Adrenal gland (tissue), 12 donors: ENCODE data around the gene FRK. TPM values are rescaled to one million over a fixed set of nuclear protein-coding genes. Genes with fewer than 3 reads are reported as not detected.
A peak's percentile ranks its signal among the peaks of the same experiment; 100 is the strongest.

Source experiments
- DNase-seq, 7 donors: peaks; one replicate each; pipeline ENCODE4 v3.0.0-alpha.2; 2019 to 2020
- H3K27ac ChIP-seq, 5 donors: fragments of 200-600 bp; sonication (generic) in 4 of 5; 1 replicate in 3 of 5; 2 replicates in 2 of 5; pipeline versions ENCODE4 v1.5.1 to v1.8.0; 2016 to 2020; ENCODE audit warnings: mild to moderate bottlenecking in 1 of 5
- H3K27me3 ChIP-seq: fragments of 200-600 bp; 2 replicates; pipeline ENCODE4 v1.8.0; 2021
- H3K36me3 ChIP-seq, 2 donors: fragments of 200-600 bp; replicated peaks in 1 of 2; 1 replicate in 1 of 2; 2 replicates in 1 of 2; pipeline versions ENCODE4 v1.5.1 to v1.8.0; 2018 to 2022
- H3K4me1 ChIP-seq, 2 donors: fragments of 200-600 bp; replicated peaks in 1 of 2; 1 replicate in 1 of 2; 2 replicates in 1 of 2; pipeline versions ENCODE4 v1.5.1 to v1.8.0; 2018 to 2021
- H3K4me3 ChIP-seq, 4 donors: fragments of 200-600 bp; sonication (generic) in 3 of 4; one replicate each; pipeline ENCODE4 v1.5.1; 2016 to 2018
- H3K9me3 ChIP-seq, 3 donors: fragments of 200-600 bp; sonication (generic) in 1 of 3; replicated peaks in 1 of 3; 1 replicate in 2 of 3; 2 replicates in 1 of 3; pipeline versions ENCODE4 v1.5.1 to v1.8.0; 2016 to 2021
- CTCF ChIP-seq, 6 experiments: fragments of 450-650 bp in 4 of 6; fragments of 200-600 bp in 2 of 6; sonication (generic) in 1 of 6; IDR thresholded peaks; 1 replicate in 5 of 6; 2 replicates in 1 of 6; pipeline versions ENCODE4 v1.5.1 to v1.8.0; 2016 to 2021; ENCODE audit warnings: antibody characterized with exemption in 6 of 6, mild to moderate bottlenecking in 2 of 6, moderate library complexity in 1 of 6
- POLR2A ChIP-seq, 2 donors: fragments of 450-650 bp; IDR thresholded peaks; one replicate each; pipeline ENCODE4 v1.6.1; 2017; ENCODE audit warnings: antibody characterized with exemption in 2 of 2, mild to moderate bottlenecking in 2 of 2, moderate library complexity in 1 of 2
- WGBS, 4 donors: extraction: QIAGEN DNeasy Blood & Tissue Kit in 2 of 4; methylation state at CpG; one replicate each; pipeline versions ENCODE4 v1.1.5 to v1.1.7; 2013 to 2017; 5-methylcytosine and 5-hydroxymethylcytosine counted together
- intact Hi-C, 2 donors: fragments of 100-400 bp; cut with DNase I; formaldehyde crosslinking; loops; one replicate each; pipeline versions ENCODE4 v1.14.1 to v1.15.0; 2022 to 2023
- polyA plus RNA-seq, 3 donors: library from polyadenylated mRNA; stranded (reverse); fragments of 200-250 nt in 2 of 3; fragments of 350-450 nt in 1 of 3; fragmentation: Illumina TruSeq in 1 of 3; extraction: RNeasy Lipid Tissue Mini Kit (QIAGEN cat#74804) in 1 of 3; gene quantifications; one replicate each; pipeline ENCODE4 v1.2.3, GENCODE V29; 2013 to 2014
- total RNA-seq, 9 donors: library from RNA; depleted of rRNA in 4 of 9; stranded (reverse); fragments of >200 nt in 4 of 9; fragments of 120-200 nt in 1 of 9; fragmentation: NEBNext Ultra II Directional in 1 of 9; extraction: Animal tissue kit (Norgen Biotek cat#: 25700) in 1 of 9; gene quantifications; one replicate each; pipeline versions ENCODE4 v1.1.0 to v1.2.4, GENCODE V29; 2013 to 2023
- donor health status: healthy with polysubstance abuse.
- donor health status: Bipolar disorder and iron deficiency.
- donor health status: DM: yes; HTN: yes; CAD: no.
- donor health status: DM: no; HTN: no; CAD: no.
- donor health status: DM: no; HTN: no; CAD: no.
- donor health status: DM: yes; HTN: yes; CAD: no.

The FRK gene
- total and polyA plus RNA-seq, 12 donors: 0.30 to 5.1 (median 2.5) TPM

- Histone ChIP-seq H3K27me3 (no peaks in the 10 kb centered on the region), H3K4me3 (no peak overlapping the region), H3K4me1 (peaks cover 0 to 5% of the 10 kb centered on the region in 2 donors), H3K27ac (no peak overlapping the region), H3K36me3 (no peaks in the 10 kb centered on the region), H3K9me3 (no peaks in the 10 kb centered on the region)
- TF ChIP-seq POLR2A (IDR thresholded peaks at IDR 0.05): no peak
- TF ChIP-seq CTCF (IDR thresholded peaks at IDR 0.05): no peak
- intact Hi-C loops: loop anchor here in 1 of 2 donors (5.0 kb wide), 1 partner anchor 79 kb away; no protein-coding TSS in a partner anchor
- no peak for DNase-seq
Observed at GRCh38 chr6:116012951-116013350, 47.7 kb downstream of the FRK start.

DNA sequence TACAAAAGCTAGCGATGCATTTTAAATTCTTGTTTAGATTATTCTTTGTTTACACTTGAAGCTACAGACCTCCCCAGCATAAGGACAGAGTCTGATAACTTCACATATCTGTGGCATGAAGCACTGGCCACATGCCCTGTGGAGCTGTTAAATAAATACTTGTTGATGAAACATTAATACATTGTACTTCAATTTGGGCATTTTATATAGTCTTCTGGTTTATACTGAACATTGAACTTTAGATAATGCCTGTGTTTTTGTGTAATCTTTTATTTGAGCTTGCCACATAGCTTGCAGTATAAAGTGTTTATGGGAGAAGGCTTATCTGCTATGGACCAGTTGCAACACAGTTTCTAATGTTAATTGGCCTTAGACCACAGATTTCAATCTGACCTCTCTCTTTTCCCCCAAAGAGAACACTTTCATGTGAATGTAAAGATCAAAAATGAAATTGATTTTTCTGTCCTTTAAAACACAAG, 48.2 kb downstream of the FRK start:
- WGBS, 4 donors: 78 to 91% (median 82%) methylated on average over 1 of the region's 1 CpG
- intact Hi-C loops: loop anchor here in 1 of 2 donors (5.0 kb wide), 1 partner anchor 80 kb away; no protein-coding TSS in a partner anchor
- Histone ChIP-seq H3K27me3 (no peaks in the 10 kb centered on the region), H3K9me3 (no peaks in the 10 kb centered on the region), H3K4me1 (peaks cover 0 to 5% of the 10 kb centered on the region in 2 donors), H3K27ac (no peak overlapping the region), H3K4me3 (no peak overlapping the region), H3K36me3 (no peaks in the 10 kb centered on the region)
- DNase-seq: no peak
- TF ChIP-seq CTCF (IDR thresholded peaks at IDR 0.05) (no peak), POLR2A (IDR thresholded peaks at IDR 0.05) (no peak)

DNA sequence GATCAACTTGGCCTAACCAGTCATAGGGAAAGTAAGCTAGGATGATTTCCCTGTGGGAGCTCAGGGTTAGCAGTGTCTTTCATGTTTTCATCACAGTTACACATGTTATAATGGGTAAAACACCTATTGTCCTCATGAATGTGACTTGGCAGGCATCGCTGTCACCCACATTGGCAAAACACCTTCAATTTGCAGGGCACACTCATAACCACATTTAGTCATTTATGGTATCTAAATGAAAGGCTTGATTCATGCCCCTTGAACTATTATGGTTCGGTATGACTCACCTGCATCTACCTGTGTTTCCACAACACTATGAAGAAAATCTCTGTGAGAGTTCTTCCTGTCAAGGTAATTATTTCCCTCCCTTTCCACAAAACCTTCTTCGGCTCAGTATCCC, 49.2 kb downstream of the FRK start:
- H3K4me3 ChIP-seq: no peak overlapping the region
- no peaks in the 10 kb centered on the region for H3K27me3 ChIP-seq
- TF ChIP-seq POLR2A (IDR thresholded peaks at IDR 0.05) (no peak), CTCF (IDR thresholded peaks at IDR 0.05) (no peak)
- intact Hi-C loops: loop anchor here (2.0 to 5.0 kb wide), 2 partner anchors 81 to 85 kb away; no protein-coding TSS in a partner anchor
- no peak for DNase-seq
- H3K9me3 ChIP-seq: no peaks in the 10 kb centered on the region
- H3K4me1 ChIP-seq: peaks cover 0 to 5% of the 10 kb centered on the region in 2 donors
- H3K36me3 ChIP-seq: no peaks in the 10 kb centered on the region
- 87 to 95% (median 89%) methylated on average over 3 of the region's 3 CpGs for WGBS, 4 donors
- H3K27ac ChIP-seq: no peak overlapping the region

GRCh38 chr6:116010790-116011401, 49.8 kb downstream of the FRK start:
- Histone ChIP-seq H3K36me3 (no peaks in the 10 kb centered on the region), H3K27ac (no peak overlapping the region), H3K4me1 (peaks cover 0 to 5% of the 10 kb centered on the region in 2 donors), H3K4me3 (no peak overlapping the region), H3K27me3 (no peaks in the 10 kb centered on the region), H3K9me3 (no peaks in the 10 kb centered on the region)
- TF ChIP-seq CTCF (IDR thresholded peaks at IDR 0.05) (peak; percentile 69 to 84 (median 77)), POLR2A (IDR thresholded peaks at IDR 0.05) (no peak)
- WGBS, 4 donors: 8 to 17% (median 13%) methylated on average over 3 of the region's 3 CpGs
- peak; percentile 77 to 89 (median 80) for DNase-seq
- intact Hi-C loops: loop anchor here (2.0 to 5.0 kb wide), 2 partner anchors 81 to 86 kb away; no protein-coding TSS in a partner anchor
